Erythroblast (primary cell): Measurements from ENCODE around the gene TUBAL3.

ENCODE experiments used
- DNase-seq, 2 experiments: peaks; one replicate each; lab custom pipeline; 2025; lab: John Stamatoyannopoulos, UW
- GATA1 ChIP-seq: IDR thresholded peaks from 2 replicates; pipeline ENCODE4 v1.6.1; 2011; ENCODE audit warnings: low read depth, mild to moderate bottlenecking, control low read depth, low read length, moderate library complexity
- POLR2A ChIP-seq: IDR thresholded peaks from 2 replicates; pipeline ENCODE4 v1.6.1; 2011; ENCODE audit warnings: mild to moderate bottlenecking, low read length

Gene TUBAL3

DNA sequence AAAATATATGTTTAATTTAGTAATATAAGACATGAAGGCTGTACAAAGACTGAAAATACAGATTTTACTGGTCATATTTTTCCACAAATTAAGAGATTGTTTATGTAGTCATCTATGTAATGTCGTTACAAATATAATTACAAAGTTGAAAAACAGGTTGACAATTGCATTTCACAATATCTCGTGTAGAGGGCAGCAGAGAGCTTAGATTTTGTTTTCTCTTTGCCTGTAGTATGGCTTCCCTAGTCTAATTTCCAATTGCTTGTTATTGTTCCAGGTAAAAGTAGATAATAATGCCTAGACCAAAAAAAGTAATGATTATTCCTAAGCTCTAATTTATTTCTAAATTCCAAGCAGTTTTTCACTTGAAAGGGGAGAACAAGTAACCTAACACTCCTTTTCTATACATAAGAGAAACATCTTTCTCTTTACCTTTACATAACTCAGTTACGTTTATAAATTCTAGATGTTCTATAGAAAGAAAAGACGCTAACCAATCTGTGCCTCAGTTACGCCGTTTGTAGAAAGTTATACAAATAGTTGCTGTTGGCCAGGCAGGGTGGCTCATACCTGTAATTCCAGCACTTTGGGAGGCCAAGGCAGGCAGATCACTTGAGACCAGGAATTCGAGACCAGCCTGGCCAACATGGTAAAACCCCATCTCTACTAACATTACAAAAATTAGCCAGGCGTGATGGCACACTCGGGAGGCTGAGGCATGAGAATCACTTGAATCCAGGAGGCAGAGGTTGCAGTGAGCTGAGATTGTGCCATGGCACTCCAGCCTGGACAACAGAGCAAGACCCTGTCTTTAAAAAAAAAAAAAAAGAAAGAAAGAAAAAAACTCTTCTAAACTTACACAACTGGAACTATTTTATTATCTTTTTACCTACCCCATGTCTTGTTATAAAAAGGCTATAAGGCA, 37.7 kb upstream of the TUBAL3 start:
- peak; percentile 63 to 85 for DNase-seq
- TF ChIP-seq GATA1 (no peak), POLR2A (no peak)

DNA sequence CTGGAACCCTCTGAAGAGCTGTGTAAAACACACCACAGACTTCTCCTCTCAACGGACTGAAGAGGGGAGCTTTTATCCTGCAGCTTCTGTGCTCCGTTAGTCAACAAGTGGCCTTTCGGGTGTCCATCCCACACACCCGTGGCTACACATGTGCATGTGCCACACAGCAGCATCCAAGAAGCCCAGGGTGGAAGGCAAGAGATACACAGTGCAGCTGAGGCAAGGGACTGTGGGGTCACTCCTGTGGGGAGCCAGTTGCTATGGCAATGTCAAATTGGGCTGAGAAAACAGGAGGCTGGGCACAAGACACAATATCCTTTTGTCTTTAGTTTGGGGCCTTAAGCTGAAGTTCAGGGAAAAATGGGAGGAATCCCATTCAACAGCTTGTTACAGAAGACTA, 36.5 kb upstream of the TUBAL3 start:
- DNase-seq, result no peak
- TF ChIP-seq POLR2A (no peak), GATA1 (no peak)

DNA sequence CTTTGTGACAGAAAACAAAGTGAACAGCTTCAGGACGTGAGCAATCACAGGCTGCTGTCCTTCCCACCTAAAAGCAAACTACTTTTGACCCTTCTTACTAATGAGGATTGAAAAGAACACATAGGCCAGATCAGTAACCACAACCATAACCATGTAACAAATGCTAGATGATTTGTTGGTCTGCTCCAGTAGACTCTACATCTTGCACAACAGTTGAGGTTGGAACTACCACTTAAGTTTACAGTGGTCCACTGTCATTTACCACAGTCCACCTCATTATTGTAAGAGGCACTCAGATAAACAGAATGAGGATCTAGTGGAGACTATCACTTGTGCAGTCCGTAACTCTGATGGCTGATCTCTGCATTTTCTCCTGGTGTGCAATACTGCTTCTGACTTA, 35.6 kb upstream of the TUBAL3 start:
- TF ChIP-seq POLR2A (no peak), GATA1 (no peak)
- DNase-seq, result no peak

DNA sequence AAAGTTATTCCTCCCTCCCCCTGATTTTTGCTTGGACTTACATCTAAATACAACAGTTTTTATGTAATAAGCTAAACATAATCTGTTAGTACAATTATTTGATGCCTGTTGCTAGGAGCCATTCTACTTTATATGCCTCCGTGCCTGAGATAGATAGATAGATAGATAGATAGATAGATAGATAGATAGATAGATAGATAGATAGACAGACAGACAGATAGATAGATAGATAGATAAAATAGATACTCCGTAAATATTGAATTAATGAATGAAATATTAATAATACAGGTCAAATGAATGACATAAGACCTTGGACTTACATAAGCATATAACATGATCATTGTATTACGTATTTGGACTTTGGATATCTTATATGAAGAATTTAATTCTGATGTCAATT, 30.7 kb upstream of the TUBAL3 start:
- DNase-seq, result no peak
- TF ChIP-seq GATA1, result no peak
- no peak for TF ChIP-seq POLR2A

DNA sequence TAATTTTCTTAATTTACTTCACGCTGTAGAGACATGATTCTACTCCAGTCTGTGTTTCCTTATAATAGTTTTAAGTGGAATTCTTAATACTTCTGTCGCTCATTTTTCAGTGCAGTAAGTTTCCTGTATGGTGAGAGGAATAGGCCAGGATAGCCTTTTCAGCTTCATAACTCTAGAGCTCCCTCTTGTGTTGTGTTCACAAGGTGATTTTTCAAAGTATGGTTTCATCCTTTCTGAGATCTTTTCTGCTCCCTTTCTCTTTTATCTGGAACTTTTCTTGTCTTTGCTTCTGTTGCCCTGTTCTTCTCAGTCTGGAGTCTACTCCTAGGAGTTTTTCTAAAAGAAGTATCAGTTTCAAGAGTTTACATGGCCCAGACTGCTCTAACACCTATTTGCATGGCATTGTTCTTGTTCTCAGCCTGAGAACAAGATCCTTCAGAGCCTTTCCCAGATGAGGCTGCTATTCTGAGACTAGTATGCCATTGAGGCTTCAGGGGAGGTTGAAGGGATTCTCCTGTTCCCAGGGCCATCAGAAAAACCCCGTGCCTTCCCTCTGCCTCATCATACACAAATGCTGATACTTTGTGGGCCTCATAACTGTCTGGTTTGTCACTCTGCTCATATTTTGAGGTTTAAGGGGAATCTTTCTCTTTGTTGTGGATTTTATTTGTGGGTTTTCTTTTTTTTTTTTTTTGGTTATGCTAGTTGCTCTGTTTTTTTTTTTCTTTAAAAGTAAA, 29.6 kb upstream of the TUBAL3 start:
- peak; percentile 55 to 71 for DNase-seq
- TF ChIP-seq POLR2A (no peak), GATA1 (no peak)

DNA sequence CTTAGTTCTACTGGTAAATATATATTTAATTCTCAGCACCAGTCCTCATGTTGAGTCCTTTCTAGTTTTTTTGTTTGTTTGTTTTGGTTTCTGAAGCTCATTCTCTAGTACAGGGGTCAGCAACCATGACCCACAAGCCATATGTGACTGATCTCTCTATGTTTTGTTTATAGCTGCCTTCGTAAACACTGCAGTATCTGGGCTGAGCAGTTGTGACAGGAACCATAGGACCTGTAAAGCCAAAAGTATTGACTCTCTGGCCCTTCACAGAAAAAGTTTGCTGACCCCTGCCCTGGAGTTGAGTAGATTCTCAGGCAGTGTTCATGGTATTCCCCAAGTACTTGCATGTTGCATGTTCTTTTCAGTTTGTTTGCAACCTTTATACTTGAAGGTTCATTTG, 28.6 kb upstream of the TUBAL3 start:
- no peak for TF ChIP-seq GATA1
- TF ChIP-seq POLR2A, result no peak
- DNase-seq, result no peak

DNA sequence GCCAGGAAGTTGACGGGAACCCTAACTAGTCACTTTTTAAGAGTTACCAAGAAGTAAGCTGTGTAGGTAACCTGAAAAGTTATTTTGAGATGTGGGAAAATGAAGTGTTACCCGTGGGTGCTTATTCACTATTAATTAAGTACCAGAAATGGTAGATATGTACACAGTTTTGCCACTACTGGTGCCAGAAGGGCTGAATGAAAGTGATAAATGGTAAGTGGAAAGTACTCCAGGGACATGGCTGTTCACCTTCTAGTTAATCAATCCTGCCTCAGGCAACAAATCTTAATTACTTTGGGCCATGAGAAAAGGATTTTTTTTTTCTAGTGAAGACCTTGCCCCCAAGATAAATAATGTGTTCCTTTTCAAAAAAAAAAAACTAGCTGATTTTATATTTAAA, 23.5 kb upstream of the TUBAL3 start:
- TF ChIP-seq GATA1 (no peak), POLR2A (no peak)
- no peak for DNase-seq

DNA sequence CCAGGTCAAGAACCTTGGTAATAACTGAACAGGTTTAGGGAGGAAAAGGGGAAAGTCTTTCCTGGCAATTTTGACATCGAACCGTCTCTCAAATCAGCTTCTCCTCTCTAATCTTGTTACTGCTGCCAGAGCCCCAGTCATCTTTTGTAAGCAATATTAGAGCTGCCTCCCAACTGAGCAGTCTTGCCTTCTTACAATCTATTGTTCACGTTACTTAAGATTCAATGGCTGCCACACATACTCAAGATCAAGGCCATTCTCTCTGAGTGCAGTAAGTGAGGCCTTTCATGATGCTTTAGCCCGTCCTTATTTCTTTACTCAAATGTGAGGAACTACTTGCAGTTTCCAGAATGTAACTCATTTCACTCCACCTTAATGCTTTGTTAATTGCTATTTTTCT, 20.1 kb upstream of the TUBAL3 start:
- no peak for DNase-seq
- TF ChIP-seq GATA1, result no peak
- TF ChIP-seq POLR2A, result no peak

DNA sequence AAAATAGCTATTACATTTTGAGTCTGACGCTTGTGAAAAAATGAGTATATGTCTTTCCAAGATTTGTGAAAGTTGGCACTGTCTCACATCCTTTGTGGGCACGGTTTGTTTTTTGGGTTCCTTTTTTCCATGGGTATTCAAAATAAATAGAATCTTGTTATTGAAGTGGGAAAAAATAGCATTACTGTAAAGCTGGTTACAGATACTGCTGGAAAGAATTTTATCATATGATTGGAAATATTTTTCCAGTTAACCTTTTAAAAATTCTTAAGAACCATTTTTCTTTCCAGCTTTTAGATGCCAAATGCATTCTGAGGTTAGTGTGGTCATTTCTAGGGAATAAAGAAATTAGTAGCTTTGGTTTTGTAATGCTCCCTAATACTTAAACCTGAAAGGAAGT, 19.1 kb upstream of the TUBAL3 start:
- TF ChIP-seq GATA1, result no peak
- TF ChIP-seq POLR2A, result no peak
- DNase-seq, result no peak

DNA sequence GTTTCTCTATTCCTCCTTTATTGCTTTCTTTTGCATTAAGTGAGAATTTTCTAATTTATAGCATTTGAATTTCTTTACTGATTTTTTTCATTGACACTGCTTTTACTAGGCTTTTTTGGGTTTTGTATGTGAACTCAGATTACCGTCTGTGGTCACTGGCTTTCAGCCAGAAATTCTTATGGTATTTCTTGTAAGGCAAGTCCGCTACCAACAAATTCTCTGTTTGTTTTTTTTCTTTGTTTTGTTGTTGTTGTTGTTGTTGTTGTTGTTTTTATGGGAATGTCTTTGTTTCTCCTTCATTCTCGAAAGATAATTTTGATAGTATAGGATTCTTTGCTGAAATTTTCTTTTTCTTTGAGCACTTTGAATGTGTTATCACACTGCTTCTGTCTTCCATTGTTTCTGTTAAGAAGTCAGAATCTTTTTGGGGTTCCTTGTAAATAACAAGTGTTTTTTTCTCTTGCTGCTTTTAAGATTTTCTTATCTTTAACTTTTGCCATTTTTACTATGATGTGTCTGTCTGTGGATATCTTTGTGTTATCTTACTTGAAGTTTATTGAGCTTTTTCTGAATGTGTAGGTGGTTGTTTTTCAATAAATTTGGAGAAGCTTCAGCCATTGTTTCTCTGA, 15.0 kb upstream of the TUBAL3 start:
- TF ChIP-seq GATA1 (no peak), POLR2A (no peak)
- DNase-seq, result no peak

DNA sequence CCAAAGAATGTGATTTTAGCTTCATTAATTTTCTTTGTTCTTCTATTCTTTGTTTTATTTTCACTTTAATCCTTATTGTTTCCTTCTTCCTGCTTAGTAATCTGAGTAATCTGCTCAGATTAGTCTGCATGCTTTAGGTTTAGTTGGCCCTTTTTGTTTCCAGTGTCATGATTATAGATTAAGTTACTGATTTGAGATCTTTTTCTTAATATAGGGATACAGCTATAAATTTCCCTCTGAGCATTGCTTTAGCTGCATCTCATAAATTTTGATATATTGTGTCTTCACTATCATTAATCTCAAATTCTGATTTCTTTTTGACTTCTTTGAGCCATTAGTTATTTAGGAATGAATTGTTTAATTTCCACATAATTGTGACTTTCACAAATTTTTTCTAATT, 14.0 kb upstream of the TUBAL3 start:
- DNase-seq, result no peak

DNA sequence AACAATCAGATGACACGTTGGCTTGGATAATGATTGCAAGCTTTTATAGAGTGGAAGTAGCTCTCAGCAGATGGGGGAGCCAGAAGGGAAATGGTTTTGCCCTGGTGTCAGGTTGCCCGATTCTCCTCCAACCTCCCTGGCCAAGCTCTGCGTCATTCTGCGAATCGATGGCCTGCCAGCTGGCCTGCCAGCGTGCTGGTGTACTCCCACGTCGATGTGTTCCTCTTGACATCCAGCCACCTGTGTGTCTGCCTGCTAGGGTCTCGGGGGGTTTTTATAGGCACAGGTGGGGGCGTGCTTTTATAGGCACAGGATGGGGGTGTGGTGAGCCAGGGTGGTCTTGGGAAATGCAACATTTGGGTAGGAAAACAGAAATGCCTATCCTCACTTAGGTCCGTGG, 12.4 kb upstream of the TUBAL3 start:
- TF ChIP-seq GATA1 (no peak), POLR2A (no peak)
- no peak for DNase-seq

More for the DNA sequence above, 14.0 kb upstream of the TUBAL3 start:
- TF ChIP-seq GATA1, result no peak
- TF ChIP-seq POLR2A, result no peak

DNA sequence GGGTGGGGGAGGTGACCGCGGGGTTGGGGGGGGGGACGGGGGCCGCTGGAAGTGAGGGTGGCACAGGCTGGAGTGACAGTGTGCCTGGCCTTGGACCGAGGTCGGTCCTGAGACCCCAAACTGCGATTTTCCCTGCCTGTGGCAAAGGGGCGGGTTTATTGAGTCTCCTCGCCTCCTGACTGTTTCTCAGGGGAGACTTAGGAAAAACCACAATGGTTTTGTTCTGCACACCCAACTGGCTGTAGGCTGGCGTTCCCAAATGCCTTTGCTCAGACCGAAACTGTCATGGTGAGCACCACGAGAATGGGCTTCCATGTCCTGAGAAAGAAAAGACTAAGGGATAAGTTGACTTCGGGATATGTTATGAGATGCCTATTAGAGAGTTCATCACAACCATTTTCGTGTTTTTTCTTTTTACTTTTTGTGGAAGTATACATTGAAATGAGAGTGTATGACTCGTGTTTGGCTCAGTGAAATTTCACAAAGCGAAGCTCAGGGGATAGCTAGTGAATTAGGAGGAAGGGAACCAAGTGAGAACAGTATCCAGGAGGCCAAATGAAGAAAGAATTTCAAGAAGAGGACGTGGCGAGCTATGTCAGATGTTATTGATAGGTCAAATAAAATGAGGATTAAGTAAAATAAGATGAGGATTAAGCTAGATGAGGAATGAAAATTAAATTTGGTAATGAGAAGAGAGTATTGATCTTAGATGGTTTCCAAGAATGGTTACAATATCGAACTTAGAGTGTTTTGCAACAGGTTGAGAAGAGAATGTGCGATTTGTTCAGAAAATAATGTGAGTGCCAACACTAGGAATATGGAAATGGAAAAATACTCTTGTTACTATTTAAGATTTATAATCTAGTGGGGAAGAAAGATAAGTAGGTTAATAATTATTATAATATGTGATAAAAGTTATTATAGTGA, 8.6 kb upstream of the TUBAL3 start:
- peak; percentile 48 to 56 for DNase-seq
- TF ChIP-seq GATA1 (no peak), POLR2A (no peak)
